ENCODE data around the gene TBC1D2. TPM values are rescaled to one million over a fixed set of nuclear protein-coding genes. Genes with fewer than 3 reads are reported as not detected.

Gene TBC1D2
- total RNA-seq, 4 donors from 2014 or later, result 37.7 to 109 (median 55.8) TPM

GRCh38 chr9:98209530-98209929 lies 45.9 kb downstream of the TBC1D2 start:
- in situ Hi-C loops (cut with MboI; ENCODE audit: low pct_ligation_motif_present in 1 of 4, low pct_unique_long_range_greater_than_20kb in 1 of 4, low sequenced_read_pairs in 3 of 4), result loop anchor here (5.0 to 10.0 kb wide), 4 partner anchors 45 to 135 kb away; partner anchors contain the start of gene TBC1D2 (in 1 of the 4)
- DNase-seq, result no peak
- TF ChIP-seq EP300 (IDR thresholded peaks at IDR 0.05; ENCODE audit: low read depth), result no peak
- TF ChIP-seq POLR2AphosphoS5 (IDR thresholded peaks at IDR 0.05), result no peak
- TF ChIP-seq POLR2A (IDR thresholded peaks at IDR 0.05), result no peak
- no peak for TF ChIP-seq CTCF (IDR thresholded peaks at IDR 0.05)
- Histone ChIP-seq H3K36me3 (no peaks in the 10 kb centered on the region), H3K27me3 (no peaks in the 10 kb centered on the region), H3K4me3 (no peak overlapping the region), H3K27ac (no peak overlapping the region), H3K4me1 (peaks cover 0 to 14% (median 4%) of the 10 kb centered on the region in 4 donors), H3K9me3 (no peaks in the 10 kb centered on the region)
- 79% methylated on average over 3 of the region's 3 CpGs; no CpG with 5 or more reads in 1 of the 2 donors for WGBS, 2 donors (ENCODE audit: low coverage in 1 of 2)
- intact Hi-C loops (cut with DNase I; ENCODE audit: low total_unique reads), result loop anchor here (5.0 kb wide), 1 partner anchor 53 kb away; no protein-coding TSS in a partner anchor

- Histone ChIP-seq H3K27me3 (no peaks in the 10 kb centered on the region), H3K4me3 (no peak overlapping the region), H3K27ac (no peak overlapping the region), H3K9me3 (no peaks in the 10 kb centered on the region), H3K4me1 (peaks cover 0 to 14% (median 4%) of the 10 kb centered on the region in 4 donors), H3K36me3 (no peaks in the 10 kb centered on the region)
- no peak for TF ChIP-seq CTCF (IDR thresholded peaks at IDR 0.05)
- no peak for TF ChIP-seq POLR2A (IDR thresholded peaks at IDR 0.05)
- no peak for TF ChIP-seq EP300 (IDR thresholded peaks at IDR 0.05; ENCODE audit: low read depth)
- no peak for TF ChIP-seq POLR2AphosphoS5 (IDR thresholded peaks at IDR 0.05)
- in situ Hi-C loops (cut with MboI; ENCODE audit: low pct_ligation_motif_present in 1 of 4, low pct_unique_long_range_greater_than_20kb in 1 of 4, low sequenced_read_pairs in 3 of 4), result loop anchor here (5.0 to 10.0 kb wide), 4 partner anchors 46 to 134 kb away; partner anchors contain the start of gene TBC1D2 (in 1 of the 4)
- 98% methylated on average over 14 of the region's 20 CpGs; no CpG with 5 or more reads in 1 of the 2 donors for WGBS, 2 donors (ENCODE audit: low coverage in 1 of 2)
- DNase-seq, result no peak
- intact Hi-C loops (cut with DNase I; ENCODE audit: low total_unique reads), result loop anchor here (5.0 kb wide), 1 partner anchor 54 kb away; no protein-coding TSS in a partner anchor
Observed at GRCh38 chr9:98208635-98209034, 46.8 kb downstream of the TBC1D2 start.

GRCh38 chr9:98207606-98208005 lies 47.8 kb downstream of the TBC1D2 start:
- DNase-seq, result no peak
- Histone ChIP-seq H3K27me3 (no peaks in the 10 kb centered on the region), H3K4me3 (no peak overlapping the region), H3K9me3 (no peaks in the 10 kb centered on the region), H3K36me3 (no peaks in the 10 kb centered on the region), H3K4me1 (peaks cover 0 to 14% (median 4%) of the 10 kb centered on the region in 4 donors), H3K27ac (no peak overlapping the region)
- 80 to 82% methylated on average over 2 to 4 of the region's 4 CpGs for WGBS, 2 donors (ENCODE audit: low coverage in 1 of 2)
- TF ChIP-seq EP300 (IDR thresholded peaks at IDR 0.05; ENCODE audit: low read depth) (no peak), POLR2AphosphoS5 (IDR thresholded peaks at IDR 0.05) (no peak), CTCF (IDR thresholded peaks at IDR 0.05) (no peak), POLR2A (IDR thresholded peaks at IDR 0.05) (no peak)
- in situ Hi-C loops (cut with MboI; ENCODE audit: low pct_ligation_motif_present in 1 of 4, low pct_unique_long_range_greater_than_20kb in 1 of 4, low sequenced_read_pairs in 3 of 4) (loop anchor here (5.0 to 10.0 kb wide), 4 partner anchors 47 to 133 kb away; partner anchors contain the start of gene TBC1D2 (in 1 of the 4)), intact Hi-C loops (cut with DNase I; ENCODE audit: low total_unique reads) (loop anchor here (5.0 kb wide), 1 partner anchor 55 kb away; no protein-coding TSS in a partner anchor)

- WGBS, 2 donors (ENCODE audit: low coverage in 1 of 2), result 29 to 50% methylated on average over 2 of the region's 2 CpGs
- H3K27me3 ChIP-seq, result no peaks in the 10 kb centered on the region
- no peak for DNase-seq
- TF ChIP-seq POLR2A (IDR thresholded peaks at IDR 0.05) (no peak), POLR2AphosphoS5 (IDR thresholded peaks at IDR 0.05) (no peak), CTCF (IDR thresholded peaks at IDR 0.05) (no peak), EP300 (IDR thresholded peaks at IDR 0.05; ENCODE audit: low read depth) (no peak)
- no peak overlapping the region for H3K27ac ChIP-seq
- H3K4me3 ChIP-seq, result no peak overlapping the region
- in situ Hi-C loops (cut with MboI; ENCODE audit: low pct_ligation_motif_present in 1 of 4, low pct_unique_long_range_greater_than_20kb in 1 of 4, low sequenced_read_pairs in 3 of 4), result loop anchor here (5.0 to 10.0 kb wide), 4 partner anchors 48 to 132 kb away; partner anchors contain the start of gene TBC1D2 (in 1 of the 4)
- intact Hi-C loops (cut with DNase I; ENCODE audit: low total_unique reads), result loop anchor here (5.0 kb wide), 1 partner anchor 56 kb away; no protein-coding TSS in a partner anchor
- H3K4me1 ChIP-seq, result peaks cover 0 to 12% (median 4%) of the 10 kb centered on the region in 4 donors
- no peaks in the 10 kb centered on the region for H3K9me3 ChIP-seq
- H3K36me3 ChIP-seq, result no peaks in the 10 kb centered on the region
Observed at GRCh38 chr9:98206754-98207153, 48.7 kb downstream of the TBC1D2 start.

All from transverse colon (tissue), 4 donors.